Natural killer cell treated with Interleukin-12 subunit alpha and Interleukin-12 subunit beta and Interleukin-15 and Interleukin-18, amount 100 ng/mL, for 72 hours (primary cell): ENCODE measurements around the gene HACE1. TPM values are rescaled to one million over a fixed set of nuclear protein-coding genes. Genes with fewer than 3 reads are reported as not detected.
"Not testable (repeated sequence)": the region's sequence is repeated elsewhere in the genome, so short reads cannot be mapped to it uniquely, and the experiment has no call there.

ENCODE experiments used
- ATAC-seq, 2 donors: fragments of 150-1000 bp; cut with Tn5 transposase in 1 of 2; sonication (Bioruptor Pico), chemical (Tn5 transposase) in 1 of 2; 2 replicates each; pipeline ENCODE4 v1.10.0; 2021
- DNase-seq: peaks from one replicate; pipeline ENCODE4 v3.0.0; 2022; ENCODE audit warnings: low spot score
- H3K27ac Mint-ChIP-seq, 2 donors: 1 replicate in 1 of 2; 2 replicates in 1 of 2; pipeline ENCODE4 v1.8.0; 2022; ENCODE audit warnings: mixed read lengths in 2 of 2, mild to moderate bottlenecking in 1 of 2, moderate library complexity in 1 of 2
- H3K27me3 Mint-ChIP-seq, 2 donors: 1 replicate in 1 of 2; 2 replicates in 1 of 2; pipeline ENCODE4 v1.8.0; 2022; ENCODE audit warnings: mixed read lengths in 2 of 2
- H3K36me3 Mint-ChIP-seq: one replicate; pipeline ENCODE4 v1.8.0; 2022; ENCODE audit warnings: mixed read lengths
- H3K4me1 Mint-ChIP-seq, 2 donors: 1 replicate in 1 of 2; 2 replicates in 1 of 2; pipeline ENCODE4 v1.8.0; 2022; ENCODE audit warnings: low read depth in 2 of 2, mixed read lengths in 2 of 2, mild to moderate bottlenecking in 1 of 2
- H3K4me3 Mint-ChIP-seq: one replicate; pipeline ENCODE4 v1.8.0; 2022; ENCODE audit warnings: mixed read lengths
- H3K9me3 Mint-ChIP-seq: 2 replicates; pipeline ENCODE4 v1.8.0; 2022; ENCODE audit warnings: mixed read lengths
- total RNA-seq, 2 donors: library from RNA; stranded (reverse); gene quantifications; one replicate each; pipeline ENCODE4 v1.2.3, GENCODE V29; 2022

The HACE1 gene
- total RNA-seq, 2 donors from 2014 or later: 14.1 to 16.8 TPM

DNA sequence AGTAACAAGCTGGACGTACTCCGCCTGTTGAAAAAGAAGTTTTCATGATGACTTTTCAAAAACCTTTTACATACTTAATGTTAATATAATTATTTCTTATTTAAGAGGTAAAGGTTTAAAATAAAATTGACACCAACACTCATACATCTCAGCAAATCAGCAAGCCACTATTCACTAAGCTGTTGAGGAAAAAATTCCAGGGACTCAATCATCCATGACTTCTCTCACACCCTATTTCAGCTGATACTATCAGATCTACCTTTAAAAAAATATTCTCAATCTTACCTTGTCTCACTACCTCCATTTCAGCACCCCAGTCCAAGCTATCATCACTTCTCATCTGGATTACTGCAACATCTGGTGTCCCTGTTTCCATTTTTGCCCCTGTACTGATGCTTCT is 109.3 kb downstream of the HACE1 start:
- Mint-ChIP-seq H3K9me3 (peaks cover 13% of the 10 kb centered on the region), H3K4me1 (no peaks in the 10 kb centered on the region), H3K4me3 (no peak overlapping the region), H3K27me3 (no peaks in the 10 kb centered on the region), H3K36me3 (peaks cover 20% of the 10 kb centered on the region), H3K27ac (no peak overlapping the region)
- ATAC-seq (no peak), DNase-seq (no peak)

DNA sequence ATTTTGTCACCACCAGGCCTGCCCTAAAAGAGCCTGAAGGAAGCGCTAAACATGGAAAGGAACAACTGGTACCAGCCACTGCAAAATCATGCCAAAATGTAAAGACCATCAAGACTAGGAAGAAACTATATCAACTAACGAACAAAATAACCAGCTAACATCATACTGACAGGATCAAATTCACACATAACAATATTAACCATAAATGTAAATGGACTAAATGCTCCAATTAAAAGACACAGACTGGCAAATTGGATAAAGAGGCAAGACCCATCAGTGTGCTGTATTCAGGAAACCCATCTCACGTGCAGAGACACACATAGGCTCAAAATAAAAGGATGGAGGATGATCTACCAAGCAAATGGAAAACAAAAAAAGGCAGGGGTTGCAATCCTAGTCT is 120.6 kb downstream of the HACE1 start:
- not testable (repeated sequence) for ATAC-seq, H3K4me3 Mint-ChIP-seq, H3K36me3 Mint-ChIP-seq, H3K27ac Mint-ChIP-seq, H3K4me1 Mint-ChIP-seq, DNase-seq, H3K9me3 Mint-ChIP-seq, H3K27me3 Mint-ChIP-seq

DNA sequence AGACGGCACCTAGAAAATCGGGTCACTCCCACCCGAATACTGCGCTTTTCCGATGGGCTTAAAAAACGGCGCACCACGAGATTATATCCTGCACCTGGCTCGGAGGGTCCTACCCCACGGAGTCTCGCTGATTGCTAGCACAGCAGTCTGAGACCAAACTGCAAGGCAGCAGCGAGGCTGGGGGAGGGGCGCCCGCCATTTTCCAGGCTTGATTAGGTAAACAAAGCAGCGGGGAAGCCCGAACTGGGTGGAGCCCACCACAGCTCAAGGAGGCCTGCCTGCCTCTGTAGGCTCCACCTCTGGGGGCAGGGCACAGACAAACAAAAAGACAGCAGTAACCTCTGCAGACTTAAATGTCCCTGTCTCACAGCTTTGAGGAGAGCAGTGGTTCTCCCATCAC is 122.2 kb downstream of the HACE1 start:
- ATAC-seq, H3K4me3 Mint-ChIP-seq, H3K27me3 Mint-ChIP-seq, DNase-seq, H3K36me3 Mint-ChIP-seq, H3K27ac Mint-ChIP-seq, H3K9me3 Mint-ChIP-seq, H3K4me1 Mint-ChIP-seq: not testable (repeated sequence)

DNA sequence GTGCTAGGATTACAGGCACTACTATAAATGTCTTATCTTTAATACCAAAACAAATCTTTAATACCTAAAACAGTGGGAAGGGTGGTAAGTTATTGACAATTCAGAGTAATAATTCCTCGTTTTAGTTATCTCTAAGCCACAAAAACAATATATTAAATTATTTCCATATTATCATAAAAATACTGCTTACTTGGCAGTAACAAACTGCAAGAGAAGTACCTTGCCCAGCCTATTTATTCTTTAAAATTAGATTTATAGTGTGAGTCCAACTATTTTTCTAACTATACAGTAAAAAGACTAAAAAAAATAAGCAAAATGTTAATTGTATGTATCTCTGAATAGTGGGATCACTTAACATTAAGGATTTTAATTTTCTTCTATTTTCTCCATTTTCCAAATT is 123.2 kb downstream of the HACE1 start:
- Mint-ChIP-seq H3K9me3 (no peaks in the 10 kb centered on the region), H3K4me3 (no peak overlapping the region), H3K27me3 (no peaks in the 10 kb centered on the region), H3K36me3 (no peaks in the 10 kb centered on the region), H3K4me1 (no peaks in the 10 kb centered on the region), H3K27ac (no peak overlapping the region)
- ATAC-seq: no peak
- DNase-seq: no peak

DNA sequence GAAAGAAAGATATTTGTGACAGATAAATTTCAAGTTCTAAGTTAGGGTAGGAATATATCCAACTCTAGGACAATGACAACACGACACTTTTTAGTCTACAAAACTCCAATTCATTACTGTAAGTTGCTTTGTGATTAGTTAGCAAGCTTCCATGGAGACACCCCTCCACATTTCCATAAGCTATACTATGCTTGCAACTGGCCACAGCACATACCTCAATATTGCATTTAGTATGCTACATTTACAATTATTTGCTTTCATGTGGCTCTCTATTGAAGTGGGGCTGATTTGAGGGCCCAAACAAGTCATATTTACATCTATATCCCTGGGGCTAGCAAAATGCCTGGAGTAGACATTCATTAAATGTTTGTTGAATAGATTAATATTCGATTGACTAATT is 129.3 kb downstream of the HACE1 start:
- Mint-ChIP-seq H3K4me1 (no peaks in the 10 kb centered on the region), H3K9me3 (no peaks in the 10 kb centered on the region), H3K36me3 (no peaks in the 10 kb centered on the region), H3K27ac (no peak overlapping the region), H3K27me3 (no peaks in the 10 kb centered on the region), H3K4me3 (no peak overlapping the region)
- ATAC-seq (no peak), DNase-seq (no peak)

DNA sequence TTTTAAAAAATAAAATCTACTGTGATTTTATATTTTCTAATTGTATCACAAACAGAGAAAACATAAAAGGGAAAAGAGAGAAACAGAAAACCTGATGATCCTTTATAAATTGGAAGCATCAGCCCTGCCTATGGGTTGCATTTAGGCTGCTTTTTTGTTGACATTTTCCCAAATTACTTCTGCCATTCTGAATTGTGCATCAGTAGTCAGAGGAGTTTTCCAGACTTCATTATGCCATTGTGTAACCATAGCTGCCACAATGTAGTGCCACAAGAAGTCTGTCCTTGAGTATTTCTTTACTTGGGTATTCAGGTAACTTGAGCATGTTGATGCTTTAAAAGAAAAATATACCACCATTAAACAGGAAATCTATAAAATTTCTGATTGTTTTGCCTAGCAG is 130.3 kb downstream of the HACE1 start:
- no peaks in the 10 kb centered on the region for H3K9me3 Mint-ChIP-seq
- no peak overlapping the region for H3K4me3 Mint-ChIP-seq
- no peaks in the 10 kb centered on the region for H3K4me1 Mint-ChIP-seq
- H3K36me3 Mint-ChIP-seq: no peaks in the 10 kb centered on the region
- DNase-seq: no peak
- no peak for ATAC-seq
- H3K27me3 Mint-ChIP-seq: no peaks in the 10 kb centered on the region
- H3K27ac Mint-ChIP-seq: no peak overlapping the region

DNA sequence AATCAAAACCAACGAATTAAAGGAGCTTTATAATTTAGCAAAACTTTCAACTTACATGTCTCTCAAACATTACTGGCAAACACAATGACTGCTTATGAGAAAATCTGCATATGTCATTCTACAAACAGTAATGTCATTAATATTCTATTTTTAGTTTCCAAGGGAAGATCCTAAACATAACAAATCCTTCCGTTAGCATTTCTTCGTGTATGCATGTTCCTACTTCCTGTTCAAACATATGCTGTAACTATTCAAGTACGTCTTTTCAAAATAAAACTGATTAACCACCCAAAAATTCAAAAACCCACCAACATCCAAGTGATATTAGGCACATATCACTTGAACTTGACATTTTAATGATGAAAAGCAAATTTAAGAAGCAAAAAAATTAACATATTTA is 131.3 kb downstream of the HACE1 start:
- Mint-ChIP-seq H3K4me3 (no peak overlapping the region), H3K27me3 (no peaks in the 10 kb centered on the region), H3K4me1 (no peaks in the 10 kb centered on the region), H3K9me3 (no peaks in the 10 kb centered on the region), H3K27ac (no peak overlapping the region), H3K36me3 (no peaks in the 10 kb centered on the region)
- DNase-seq (no peak), ATAC-seq (no peak)

DNA sequence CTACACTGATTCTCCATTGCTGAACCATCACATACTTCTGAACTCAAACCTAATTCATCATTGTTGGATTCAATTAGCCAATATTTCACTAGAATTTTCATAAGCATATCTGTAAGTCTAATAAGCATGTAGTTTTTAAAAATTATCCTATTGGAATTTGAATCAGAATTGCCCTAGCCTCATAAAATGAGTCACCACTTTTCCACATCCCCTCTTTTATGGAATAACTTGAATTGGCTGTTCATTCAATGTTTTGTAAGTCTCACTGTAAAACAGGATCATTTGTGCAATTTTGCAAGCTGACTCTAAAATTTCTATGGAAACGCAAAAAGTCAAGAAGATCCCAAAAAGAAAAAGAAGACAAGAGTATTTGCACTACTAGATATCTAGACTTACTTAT is 141.0 kb downstream of the HACE1 start:
- Mint-ChIP-seq H3K36me3 (no peaks in the 10 kb centered on the region), H3K9me3 (no peaks in the 10 kb centered on the region), H3K27me3 (no peaks in the 10 kb centered on the region), H3K4me3 (no peak overlapping the region), H3K4me1 (no peaks in the 10 kb centered on the region), H3K27ac (no peak overlapping the region)
- no peak for ATAC-seq
- no peak for DNase-seq

DNA sequence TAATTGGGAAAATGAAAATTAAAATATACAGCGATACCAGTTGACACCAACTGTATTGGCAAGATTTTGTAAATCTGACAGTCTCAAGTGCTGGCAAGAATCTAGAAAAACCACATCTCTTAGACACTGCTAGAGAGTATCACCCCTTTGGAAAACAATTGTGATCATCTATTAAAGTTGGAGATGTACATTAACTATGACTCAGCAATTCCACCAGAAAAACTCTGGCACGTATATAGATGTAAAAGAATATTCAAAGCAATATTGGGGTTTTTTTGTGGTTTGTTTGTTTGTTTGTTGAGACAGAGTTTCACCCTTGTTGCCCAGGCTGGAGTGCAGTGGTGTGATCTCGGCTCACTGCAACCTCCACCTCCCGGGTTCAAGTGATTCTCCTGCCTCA is 142.9 kb downstream of the HACE1 start:
- no peaks in the 10 kb centered on the region for H3K36me3 Mint-ChIP-seq
- no peak overlapping the region for H3K27ac Mint-ChIP-seq

DNA sequence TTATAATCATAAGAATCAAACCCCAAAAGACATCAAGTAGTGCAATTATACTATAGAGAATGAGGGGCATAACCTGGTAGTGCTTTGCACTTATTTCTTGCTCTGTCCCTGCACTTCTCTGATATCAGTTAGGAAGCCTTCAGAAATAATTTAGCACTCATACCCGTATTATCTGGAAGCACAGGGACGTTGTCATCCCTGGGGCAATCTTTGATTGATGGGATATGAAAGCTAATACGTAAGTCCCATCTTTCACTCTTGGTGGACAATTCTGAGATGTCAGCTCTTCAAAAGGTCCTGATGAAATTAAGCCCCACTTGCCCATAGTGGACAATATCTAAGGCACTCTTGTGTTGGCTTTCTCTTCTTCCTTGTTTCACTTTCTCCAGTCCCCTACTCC is 144.9 kb downstream of the HACE1 start:
- DNase-seq (no peak), ATAC-seq (no peak)
- Mint-ChIP-seq H3K4me3 (no peak overlapping the region), H3K36me3 (no peaks in the 10 kb centered on the region), H3K4me1 (no peaks in the 10 kb centered on the region), H3K27ac (no peak overlapping the region), H3K27me3 (no peaks in the 10 kb centered on the region), H3K9me3 (no peaks in the 10 kb centered on the region)

More for the DNA sequence above, 142.9 kb downstream of the HACE1 start:
- ATAC-seq (no peak), DNase-seq (no peak)
- H3K4me1 Mint-ChIP-seq: no peaks in the 10 kb centered on the region
- H3K9me3 Mint-ChIP-seq: no peaks in the 10 kb centered on the region
- no peak overlapping the region for H3K4me3 Mint-ChIP-seq
- H3K27me3 Mint-ChIP-seq: no peaks in the 10 kb centered on the region

DNA sequence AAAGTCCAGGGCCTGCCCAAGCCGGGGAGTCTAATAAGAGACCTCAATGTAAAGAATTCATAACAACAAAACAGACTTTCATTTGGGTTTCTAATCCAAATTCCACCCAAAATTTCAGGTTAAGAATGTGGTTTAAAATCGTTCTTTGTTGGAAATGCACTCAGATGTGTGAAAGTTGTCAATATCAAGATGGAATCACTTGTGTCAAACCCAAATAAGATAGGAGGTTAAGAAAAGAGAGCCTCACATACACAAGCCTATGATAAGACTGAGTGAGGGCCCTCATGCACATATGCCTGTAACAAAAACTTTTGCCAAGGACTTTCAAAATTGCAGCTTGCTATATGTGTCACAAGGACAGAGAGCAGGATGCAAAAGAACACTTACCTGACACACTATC is 145.7 kb downstream of the HACE1 start:
- H3K4me1 Mint-ChIP-seq: no peaks in the 10 kb centered on the region
- no peaks in the 10 kb centered on the region for H3K36me3 Mint-ChIP-seq
- no peak overlapping the region for H3K4me3 Mint-ChIP-seq
- DNase-seq: no peak
- no peaks in the 10 kb centered on the region for H3K27me3 Mint-ChIP-seq
- no peak for ATAC-seq
- H3K27ac Mint-ChIP-seq: no peak overlapping the region
- no peaks in the 10 kb centered on the region for H3K9me3 Mint-ChIP-seq

DNA sequence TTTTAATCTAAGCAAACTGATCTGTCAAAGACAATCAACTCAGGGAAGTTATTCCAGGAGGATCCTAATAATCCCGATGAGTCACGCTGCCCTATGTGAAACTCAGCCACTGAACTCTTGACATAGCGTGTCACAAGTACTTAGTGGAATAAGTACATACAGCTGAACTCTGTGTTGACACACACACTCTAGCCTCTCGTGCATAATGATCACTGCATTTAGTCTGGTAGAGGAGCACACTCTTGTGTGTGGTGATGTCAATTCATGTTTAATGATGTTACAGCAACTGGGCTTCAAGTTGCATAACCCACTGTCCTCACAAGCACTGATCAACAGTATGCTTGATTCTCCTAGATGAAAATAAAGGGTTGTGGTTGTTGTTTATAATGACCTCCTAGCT is 148.3 kb downstream of the HACE1 start:
- Mint-ChIP-seq H3K27me3 (no peaks in the 10 kb centered on the region), H3K27ac (no peak overlapping the region), H3K4me3 (no peak overlapping the region), H3K36me3 (peaks cover 3% of the 10 kb centered on the region), H3K9me3 (no peaks in the 10 kb centered on the region), H3K4me1 (peaks cover 0 to 2% of the 10 kb centered on the region in 2 donors)
- ATAC-seq: no peak
- DNase-seq: no peak

DNA sequence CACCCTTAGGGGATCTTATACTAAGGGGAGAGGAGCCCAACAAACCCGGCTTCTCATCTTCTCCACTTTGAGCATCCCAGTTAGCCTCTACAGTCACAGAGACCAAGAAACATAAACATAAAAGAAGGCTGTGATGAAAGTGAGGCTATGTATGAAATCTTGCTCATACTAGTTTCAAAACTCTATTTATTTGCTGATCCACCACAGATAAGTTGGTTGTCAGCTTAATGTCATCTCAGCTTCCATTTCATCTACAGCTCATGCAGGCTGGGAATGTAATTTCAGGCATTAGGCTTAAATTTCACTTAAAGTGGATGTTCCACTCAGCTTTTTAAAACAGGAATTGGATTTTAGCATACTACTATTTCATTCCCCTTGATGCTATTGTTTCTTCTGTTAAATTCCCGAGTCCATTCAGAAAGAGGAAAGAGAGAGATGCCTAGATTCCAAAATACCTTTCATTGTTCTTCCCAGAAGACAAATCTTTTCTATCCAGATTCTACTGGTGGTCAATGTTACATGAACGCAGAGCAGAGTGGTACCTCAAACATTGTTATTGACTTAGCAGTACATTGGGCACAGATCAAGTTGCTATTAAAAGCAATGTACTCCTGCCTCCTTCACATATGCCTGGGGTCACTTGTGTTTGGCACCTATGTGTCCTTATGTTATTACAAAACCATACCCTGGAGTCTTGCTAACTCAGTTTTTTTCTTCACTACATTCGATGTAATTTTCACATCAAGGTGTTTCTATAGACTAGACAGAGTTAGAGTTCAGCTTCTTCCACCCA is 149.0 kb downstream of the HACE1 start:
- Mint-ChIP-seq H3K36me3 (peaks cover 6% of the 10 kb centered on the region), H3K9me3 (no peaks in the 10 kb centered on the region), H3K4me3 (no peak overlapping the region), H3K27me3 (no peaks in the 10 kb centered on the region), H3K27ac (no peak overlapping the region), H3K4me1 (peaks cover under 1 to 5% of the 10 kb centered on the region in 2 donors)
- DNase-seq (no peak), ATAC-seq (no peak)

DNA sequence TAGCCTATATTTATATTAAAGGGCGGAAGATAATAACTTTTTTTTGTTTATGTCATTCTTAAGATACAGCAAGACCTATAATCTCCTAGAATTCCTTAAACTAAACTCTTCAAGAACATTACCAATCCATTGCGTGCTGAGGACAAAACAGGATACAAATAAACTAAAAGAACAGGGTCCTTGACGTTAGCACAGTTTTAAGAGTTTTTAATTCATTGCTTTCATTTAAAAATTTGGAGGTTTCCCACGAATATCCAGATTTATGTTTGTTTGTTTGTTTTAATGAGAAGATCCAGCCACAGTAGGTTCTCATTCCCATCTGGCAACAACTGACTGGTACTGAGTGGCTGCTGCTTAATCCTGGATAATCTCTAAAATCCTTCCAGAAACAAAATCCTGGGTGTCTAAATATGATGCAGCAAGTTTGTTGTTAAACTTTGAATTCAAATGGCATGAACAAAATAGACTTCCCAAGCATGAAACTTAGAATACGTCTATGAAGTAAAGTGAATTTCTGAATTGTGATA is 153.7 kb downstream of the HACE1 start:
- no peaks in the 10 kb centered on the region for H3K9me3 Mint-ChIP-seq
- no peaks in the 10 kb centered on the region for H3K27me3 Mint-ChIP-seq
- peak overlapping the region; percentile 45 to 54 for H3K27ac Mint-ChIP-seq
- H3K4me3 Mint-ChIP-seq: peak overlapping the region; percentile 55
- DNase-seq (no peak), ATAC-seq (no peak)
- H3K36me3 Mint-ChIP-seq: peaks cover 6% of the 10 kb centered on the region
- H3K4me1 Mint-ChIP-seq: peaks cover 17 to 23% of the 10 kb centered on the region in 2 donors
